Esophagus squamous epithelium (tissue), 4 donors: Measurements from ENCODE around the gene SUMO4.

Source experiments
- CTCF ChIP-seq, 6 experiments: fragments of 450-650 bp in 4 of 6; fragments of 200-600 bp in 2 of 6; sonication (generic) in 2 of 6; IDR thresholded peaks; one replicate each; pipeline ENCODE4 v1.5.1; 2016 to 2019; ENCODE audit warnings: antibody characterized with exemption in 6 of 6, mild to moderate bottlenecking in 4 of 6, moderate library complexity in 4 of 6
- POLR2A ChIP-seq, 4 donors: fragments of 450-650 bp; IDR thresholded peaks; one replicate each; pipeline ENCODE4 v1.6.1; 2017; ENCODE audit warnings: antibody characterized with exemption in 4 of 4, mild to moderate bottlenecking in 4 of 4, moderate library complexity in 3 of 4

- TF ChIP-seq CTCF (IDR thresholded peaks at IDR 0.05) (no peak), POLR2A (IDR thresholded peaks at IDR 0.05) (no peak)
Measured at GRCh38 chr6:149371154-149371553, 28.9 kb upstream of the SUMO4 start.
